T-helper 2 cell treated with Interferon-gamma antibody and Interleukin-4, amounts not matched to agents 100 ng/mL and 5 ng/mL, for 36 hours (primary cell): Measurements from ENCODE around the gene IL1RAPL1. TPM values are rescaled to one million over a fixed set of nuclear protein-coding genes. Genes with fewer than 3 reads are reported as not detected.

Experiments
- intact Hi-C: fragments of 100-400 bp; cut with micrococcal nuclease; formaldehyde crosslinking; loops from one replicate; pipeline ENCODE4 v1.15.1; 2023
- total RNA-seq: library from RNA; stranded (reverse); gene quantifications from 2 replicates; pipeline ENCODE4 v1.2.3, GENCODE V29; 2022

IL1RAPL1 gene
- total RNA-seq, 1 donor from 2014 or later: not detected

DNA sequence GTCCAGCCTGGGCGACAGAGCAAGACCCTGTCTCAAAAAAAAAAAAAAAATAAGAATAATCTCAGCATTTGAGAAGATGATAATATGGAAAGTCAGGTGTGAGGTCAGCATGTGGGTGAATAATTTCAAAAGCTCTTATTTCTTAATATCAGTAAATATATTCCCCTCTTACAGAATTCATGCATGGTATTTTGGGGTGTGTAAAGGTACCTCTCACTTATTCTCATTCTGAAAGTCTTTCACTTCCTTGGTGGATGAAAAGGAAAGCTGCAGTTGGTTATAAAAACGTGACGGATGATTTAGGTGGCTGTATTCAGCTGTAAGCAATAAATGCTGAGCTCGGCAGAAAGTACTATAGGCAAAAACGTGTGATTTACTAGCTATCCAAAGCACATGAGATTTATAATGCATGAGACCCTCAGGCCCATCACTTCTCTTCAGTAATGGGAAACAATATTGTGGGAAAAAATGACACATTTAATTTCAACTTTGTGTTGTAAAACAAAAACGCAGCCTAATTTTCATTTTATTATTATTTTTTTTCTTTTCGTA is 1275.0 kb downstream of the IL1RAPL1 start:
- intact Hi-C loops: no loop called here

DNA sequence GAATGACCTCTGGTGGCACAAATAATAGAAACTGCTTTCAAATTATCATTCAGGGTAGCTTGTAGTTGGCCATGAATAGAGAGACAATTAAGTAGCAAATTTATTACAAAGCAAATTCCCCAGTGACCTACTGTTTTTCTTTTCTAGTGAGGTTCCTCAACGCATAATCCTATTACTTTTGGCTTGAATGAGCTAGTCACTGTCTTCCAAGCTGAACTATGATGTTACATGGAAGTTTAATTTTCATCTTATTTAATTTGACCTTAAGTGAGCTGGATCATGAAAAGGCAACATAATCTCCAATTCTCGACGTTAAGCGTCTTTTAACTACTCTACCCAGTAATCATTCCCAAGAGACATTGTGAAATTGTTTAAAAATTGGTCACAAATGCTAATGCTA is 1280.7 kb downstream of the IL1RAPL1 start:
- intact Hi-C loops: no loop called here

DNA sequence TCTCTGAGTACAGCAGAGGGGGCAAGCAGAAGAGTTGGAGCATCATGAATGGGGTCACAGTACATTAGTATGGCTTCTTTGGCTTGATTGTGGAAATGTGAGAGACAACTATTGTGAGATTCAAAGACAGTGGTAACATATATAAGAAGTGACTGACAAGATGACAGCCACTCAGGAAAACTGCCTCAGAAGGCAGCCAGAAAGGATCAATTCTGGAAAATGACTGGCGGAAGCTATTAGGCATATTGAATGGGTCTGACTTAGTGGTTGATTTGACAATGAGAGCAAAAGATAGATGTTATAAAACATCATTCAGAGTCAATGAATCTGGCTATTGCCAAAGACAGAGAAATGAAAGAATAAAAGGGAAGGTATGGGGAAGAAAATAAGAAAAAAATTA is 1282.6 kb downstream of the IL1RAPL1 start:
- intact Hi-C loops: no loop called here

DNA sequence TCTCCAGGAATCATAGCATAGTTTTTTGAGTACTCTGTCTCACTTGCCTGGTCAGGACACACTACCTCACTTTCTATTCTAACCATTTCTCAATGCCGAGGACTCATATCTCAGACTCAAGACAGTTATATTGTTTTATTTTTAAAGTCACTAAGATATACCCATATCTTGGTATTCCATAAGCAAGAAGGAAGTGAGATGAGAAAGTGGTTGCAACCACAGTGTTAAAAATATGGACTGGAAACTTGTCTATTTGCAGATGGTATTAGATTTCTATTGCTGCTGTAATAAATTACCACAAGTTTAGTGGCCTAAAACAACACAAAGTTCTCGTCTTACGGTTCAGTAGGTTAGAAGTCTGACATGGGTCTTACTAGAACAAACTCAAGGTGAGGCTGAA is 1283.4 kb downstream of the IL1RAPL1 start:
- intact Hi-C loops: no loop called here

DNA sequence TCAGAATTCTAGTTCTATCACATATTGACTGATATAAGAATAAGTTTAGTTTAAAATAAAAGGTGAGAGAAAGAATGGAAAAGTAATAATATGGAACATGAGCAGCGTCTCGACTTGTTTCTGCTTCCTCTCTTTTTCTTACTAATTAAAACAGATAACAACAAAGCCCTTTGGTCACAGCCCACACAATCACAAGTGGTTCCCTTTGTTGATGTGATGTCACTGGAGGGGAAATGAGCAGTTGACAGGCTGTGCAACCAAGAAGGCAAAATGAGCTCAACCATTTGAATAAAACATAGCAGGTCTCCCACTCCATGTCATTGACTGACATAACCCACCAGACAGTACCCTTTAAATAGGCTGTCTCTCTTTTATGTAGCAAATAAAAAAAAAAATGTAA is 1285.6 kb downstream of the IL1RAPL1 start:
- intact Hi-C loops: no loop called here

DNA sequence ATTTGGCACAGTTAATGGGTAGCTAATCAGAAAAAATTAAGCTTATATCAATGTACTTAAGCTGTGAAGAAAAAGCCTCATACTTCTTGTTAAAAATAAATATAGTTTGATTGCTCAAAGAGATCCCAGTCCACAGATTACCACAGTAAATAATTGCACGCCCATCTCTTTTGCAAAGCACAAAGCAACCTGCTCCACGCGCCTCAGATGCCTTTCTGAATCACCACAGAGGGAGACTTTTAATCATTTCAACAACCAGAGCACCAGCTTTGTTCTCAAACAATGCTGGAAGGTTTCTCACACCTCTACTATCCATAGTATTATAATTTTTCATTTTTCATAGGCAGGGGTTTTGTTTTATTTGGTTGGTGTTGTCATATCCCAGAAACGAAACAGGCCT is 1289.5 kb downstream of the IL1RAPL1 start:
- intact Hi-C loops: no loop called here

DNA sequence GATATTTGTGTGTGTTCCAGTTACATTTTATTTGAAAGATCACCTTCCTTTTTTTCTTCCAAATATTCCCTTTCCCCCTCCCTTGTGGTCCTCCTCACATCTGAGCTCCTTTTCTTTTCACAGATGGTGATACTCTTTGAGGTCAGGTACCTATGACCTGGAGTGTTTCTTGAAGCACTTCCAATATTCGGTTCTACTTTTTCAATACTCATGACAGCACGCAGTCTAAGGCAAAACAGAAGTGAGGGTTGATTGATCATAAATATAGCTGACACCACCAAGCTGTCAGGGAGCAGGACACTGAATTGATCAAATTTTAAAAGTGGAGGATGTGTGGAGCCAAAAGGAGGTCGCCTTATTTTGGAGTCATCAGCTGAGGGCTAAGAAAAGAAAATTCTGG is 1293.7 kb downstream of the IL1RAPL1 start:
- intact Hi-C loops: no loop called here

DNA sequence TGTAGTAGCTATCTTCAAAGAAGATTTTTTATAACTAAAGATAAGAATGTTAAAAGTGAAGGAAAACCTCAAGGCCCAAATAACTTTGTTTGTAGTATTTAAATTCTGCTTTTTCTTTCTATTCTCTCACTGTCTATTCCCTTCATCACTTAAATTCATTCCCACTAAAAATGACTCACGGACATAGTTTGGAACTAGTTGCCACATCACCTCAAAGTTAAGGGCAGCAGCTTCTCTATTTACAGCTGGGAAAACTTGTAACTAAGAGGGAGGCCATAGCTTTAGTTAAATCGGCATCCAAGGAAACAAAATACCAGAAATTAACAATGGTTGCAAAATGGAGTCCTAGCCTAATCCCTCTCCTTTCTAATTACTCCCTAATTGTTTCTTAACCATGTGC is 1302.8 kb downstream of the IL1RAPL1 start:
- intact Hi-C loops: no loop called here

DNA sequence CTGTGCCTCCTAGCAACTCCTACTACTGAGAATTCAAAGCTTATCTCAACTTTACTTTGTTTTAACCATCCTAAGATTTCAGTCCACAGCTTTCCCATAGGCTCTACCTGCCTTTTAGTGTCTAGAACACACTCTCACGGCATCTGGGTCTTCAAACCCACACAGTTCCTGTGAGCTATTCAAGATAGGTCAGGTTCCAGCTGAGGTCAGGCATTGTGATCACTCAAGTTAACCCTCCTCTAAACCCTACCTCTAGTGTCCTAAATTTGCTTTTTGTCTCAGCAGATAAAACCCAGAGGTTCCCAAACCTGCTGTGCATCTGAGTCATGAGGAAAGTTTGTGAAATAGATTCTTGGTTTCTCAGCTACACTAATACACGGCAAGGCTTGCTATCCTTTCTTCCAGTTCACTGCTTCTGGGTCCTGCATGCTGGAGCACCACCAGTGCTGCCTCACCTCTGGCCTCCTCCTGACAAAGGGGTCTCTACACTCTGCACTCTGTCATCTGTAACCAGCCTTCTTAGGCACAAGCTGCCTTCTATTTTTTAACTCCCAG is 1303.5 kb downstream of the IL1RAPL1 start:
- intact Hi-C loops: no loop called here

DNA sequence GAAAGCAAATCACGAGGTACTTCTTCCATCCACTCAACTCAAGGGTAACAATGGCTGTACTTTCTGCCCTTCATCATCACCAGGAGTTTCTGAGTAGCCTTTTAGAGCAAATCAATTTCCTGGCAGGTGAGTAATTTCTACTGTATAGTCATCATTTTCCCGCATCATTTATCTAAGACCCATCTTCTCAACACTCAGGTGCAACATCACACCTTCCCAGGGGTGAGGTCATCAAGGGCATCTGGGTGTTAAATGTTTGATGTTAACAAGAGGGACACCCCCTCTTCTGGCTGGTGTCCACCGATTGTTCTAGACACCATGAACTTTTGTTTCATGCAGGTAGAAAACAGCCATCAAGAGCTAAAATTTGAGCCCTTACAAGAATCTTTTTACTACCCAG is 1314.8 kb downstream of the IL1RAPL1 start:
- intact Hi-C loops: no loop called here

DNA sequence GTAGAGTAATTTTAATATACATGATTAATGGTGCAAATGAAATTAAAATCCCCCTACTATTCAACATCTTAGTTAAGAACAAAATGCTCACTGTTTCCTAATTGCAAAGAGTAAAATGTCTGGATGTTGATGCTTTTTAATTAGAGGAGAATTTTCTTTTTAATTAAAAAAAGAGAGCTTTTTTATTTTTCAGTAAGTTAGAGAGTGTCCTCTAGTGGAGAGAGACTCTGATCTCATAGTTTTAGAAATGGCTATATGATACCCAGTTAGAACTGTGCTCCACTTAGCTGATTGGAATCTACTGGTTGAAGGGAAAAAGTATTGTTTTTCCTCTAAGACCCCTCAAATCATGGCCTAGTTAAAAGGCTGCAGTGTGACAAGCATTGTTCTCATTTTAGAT is 1316.1 kb downstream of the IL1RAPL1 start:
- intact Hi-C loops: no loop called here

DNA sequence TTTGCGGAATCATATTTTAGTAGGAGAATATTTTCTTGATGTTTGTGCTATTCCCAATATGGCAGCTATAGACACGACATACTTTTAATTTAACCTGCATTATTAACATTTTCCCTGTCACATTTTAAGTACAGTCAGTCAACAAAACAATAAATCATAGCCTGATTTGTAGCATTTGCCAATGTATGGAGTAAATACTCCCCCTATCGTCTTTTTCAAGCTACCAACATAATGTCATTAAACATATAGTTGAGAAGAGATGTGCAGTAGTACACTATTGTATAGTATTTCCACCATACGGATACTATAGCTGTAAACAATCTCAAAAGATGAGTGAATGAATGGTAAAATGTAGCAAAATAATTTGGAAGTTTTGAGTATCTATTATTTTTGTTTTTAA is 1324.4 kb downstream of the IL1RAPL1 start:
- intact Hi-C loops: no loop called here

DNA sequence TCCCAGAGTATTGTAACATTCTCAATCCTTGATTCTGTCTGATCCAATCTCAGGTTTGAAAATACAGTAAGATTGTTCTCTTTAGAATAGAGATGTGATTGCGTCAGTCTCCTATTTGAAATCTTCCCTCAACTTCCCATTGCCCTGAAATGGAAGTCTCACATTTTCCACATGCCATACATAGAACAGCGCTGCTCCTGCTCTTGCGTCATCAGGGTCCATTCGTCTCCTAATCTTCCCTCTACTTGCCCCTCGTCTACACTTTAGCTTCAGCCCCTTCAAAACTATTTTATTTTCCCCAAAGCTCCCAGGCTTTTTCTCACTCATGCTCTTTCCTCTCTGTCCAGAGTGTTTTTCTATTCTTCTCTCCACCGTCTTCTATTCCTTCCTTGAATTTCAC is 1326.4 kb downstream of the IL1RAPL1 start:
- intact Hi-C loops: no loop called here

DNA sequence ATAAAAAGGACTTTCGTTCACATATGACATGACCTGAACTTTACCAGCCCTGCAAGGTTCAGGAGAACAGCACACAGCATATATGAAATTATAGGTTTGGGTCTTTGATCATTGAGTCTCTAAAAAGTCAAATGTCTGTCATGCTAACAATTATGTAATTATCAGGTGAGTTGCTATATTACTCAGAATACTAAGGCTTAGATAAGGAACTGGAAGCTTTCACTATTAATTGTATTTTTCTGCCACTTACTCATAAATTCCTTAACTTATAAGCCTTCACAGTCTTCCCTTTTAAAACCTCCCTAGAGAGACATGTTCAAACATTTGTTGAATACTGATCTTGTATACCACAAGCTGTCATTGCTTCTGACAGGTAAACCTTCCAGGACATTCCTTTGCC is 1335.4 kb downstream of the IL1RAPL1 start:
- intact Hi-C loops: no loop called here

DNA sequence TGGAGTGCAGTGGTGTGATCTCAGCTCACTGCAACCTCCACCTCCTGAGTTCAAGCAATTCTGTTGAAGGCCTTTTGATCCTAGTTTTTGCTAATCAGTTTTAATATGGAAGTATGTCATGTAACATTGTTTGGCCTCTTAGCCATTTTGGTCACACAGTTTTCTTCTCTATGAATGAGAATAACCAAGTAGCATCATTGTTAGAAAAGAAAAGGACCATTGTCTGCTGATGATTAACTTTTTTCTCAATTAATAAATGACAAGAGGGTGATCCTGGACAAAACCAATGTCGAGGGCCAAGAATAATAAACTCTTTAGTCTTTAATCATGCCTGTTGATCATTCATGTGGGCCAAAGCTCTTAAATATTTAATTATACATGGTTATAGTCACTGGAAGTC is 1338.8 kb downstream of the IL1RAPL1 start:
- intact Hi-C loops: no loop called here

DNA sequence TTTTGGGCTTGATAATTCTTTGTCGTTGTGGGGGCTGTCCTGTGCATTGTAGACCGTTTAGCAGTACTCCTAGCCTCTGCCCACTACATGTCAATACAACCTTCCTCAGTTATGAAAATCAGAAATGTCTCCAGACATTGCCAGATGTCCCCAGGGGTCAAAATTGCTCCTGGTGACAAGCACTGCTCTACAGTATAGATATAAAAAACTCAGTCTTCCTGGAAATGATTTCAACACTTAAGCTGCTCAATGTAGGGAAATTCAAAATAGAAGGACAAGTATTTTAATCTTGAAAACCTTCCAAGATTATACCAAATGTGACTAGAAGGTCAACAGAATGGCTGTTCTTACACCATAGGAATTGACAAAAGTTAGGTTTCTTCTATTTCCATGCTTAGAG is 1339.4 kb downstream of the IL1RAPL1 start:
- intact Hi-C loops: no loop called here

DNA sequence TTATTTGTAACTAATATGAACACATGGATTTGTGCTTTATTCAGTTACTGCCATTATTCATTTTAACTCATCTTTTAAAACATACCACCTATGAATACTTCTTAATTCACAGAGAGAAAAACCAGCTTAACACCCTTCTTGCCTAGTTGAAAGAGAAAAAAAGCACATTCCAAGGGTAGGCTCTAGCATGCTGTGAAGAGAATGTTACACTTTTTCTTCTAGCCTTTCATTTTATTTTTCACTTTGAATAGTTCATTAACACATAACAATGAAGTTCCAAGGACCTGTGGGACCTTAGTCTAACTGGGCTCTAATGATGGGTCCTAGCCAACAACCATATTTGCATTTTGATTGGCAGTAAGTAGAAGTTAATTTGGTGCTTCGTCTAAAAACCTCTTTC is 1348.2 kb downstream of the IL1RAPL1 start:
- intact Hi-C loops: no loop called here

DNA sequence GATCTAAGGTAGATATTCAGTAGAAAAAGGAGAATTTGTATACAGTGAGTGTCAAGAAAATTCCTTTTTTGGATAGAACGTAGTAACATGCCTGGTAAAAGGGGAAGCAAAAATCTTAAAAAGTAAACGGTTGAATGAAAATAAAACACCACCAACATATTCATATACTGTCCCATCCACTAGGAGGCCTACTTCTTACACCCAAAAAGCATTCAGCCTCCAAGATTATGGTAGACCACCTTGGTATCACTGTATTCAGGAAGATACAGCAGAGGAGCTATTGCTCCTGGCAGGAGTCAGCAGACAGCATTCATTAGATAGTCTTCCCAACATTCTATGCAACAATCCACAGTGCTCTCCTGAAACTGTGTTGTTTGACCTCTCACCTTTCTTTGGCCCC is 1353.5 kb downstream of the IL1RAPL1 start:
- intact Hi-C loops: no loop called here

DNA sequence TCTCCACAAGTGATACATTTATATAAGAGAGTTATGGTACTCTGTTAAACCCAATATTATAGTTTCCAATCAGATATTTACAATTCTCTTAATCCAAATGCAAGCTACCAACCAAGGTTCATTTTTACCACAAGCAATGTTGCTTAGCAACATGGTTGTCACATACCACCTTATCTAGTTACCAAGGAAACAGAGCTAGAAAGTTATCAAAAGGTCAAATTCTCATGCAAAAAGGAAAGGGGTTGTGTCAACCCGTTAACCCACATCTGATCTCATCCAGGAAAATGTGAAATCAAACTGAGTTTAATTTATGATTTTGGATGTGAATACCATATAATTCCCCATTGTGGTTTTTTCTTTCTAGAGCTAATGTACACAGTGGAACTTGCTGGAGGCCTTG is 1354.0 kb downstream of the IL1RAPL1 start:
- intact Hi-C loops: no loop called here

DNA sequence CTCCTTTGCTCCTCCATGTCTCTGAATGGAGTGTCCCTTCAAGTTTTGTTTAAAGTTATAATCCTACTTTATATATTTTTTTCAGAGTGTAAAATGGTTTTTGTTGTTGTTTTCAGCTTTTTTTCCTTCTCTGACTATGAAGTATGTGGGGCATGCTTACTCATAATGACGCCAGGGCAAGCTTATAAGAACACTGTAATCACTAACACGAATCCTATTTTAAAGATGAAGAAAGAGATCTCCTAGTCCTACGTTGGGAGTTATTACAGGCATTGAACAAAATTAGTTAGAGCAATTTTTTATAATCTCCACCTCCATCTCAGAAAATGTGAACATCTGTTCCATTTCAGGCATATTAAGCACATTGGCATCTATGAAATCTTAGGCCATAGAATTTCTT is 1360.0 kb downstream of the IL1RAPL1 start:
- intact Hi-C loops: no loop called here

DNA sequence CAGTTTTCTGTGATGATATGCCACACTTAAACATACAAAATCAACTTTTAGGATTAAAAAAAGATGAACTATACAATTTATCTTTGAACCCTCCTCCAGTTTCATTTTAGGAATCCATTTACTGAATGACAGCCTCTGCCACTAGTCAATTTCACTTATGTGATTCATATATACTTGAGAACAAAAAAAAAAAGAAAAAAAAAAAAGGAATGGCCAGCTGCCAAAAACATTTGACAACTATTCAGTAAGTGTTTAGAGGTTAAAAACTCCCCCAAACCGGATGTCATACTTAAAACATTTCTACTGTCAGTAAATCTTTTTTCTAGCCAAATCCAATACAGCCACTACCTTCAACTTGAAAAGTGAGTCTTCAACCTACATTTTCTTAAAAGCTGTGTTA is 1361.4 kb downstream of the IL1RAPL1 start:
- intact Hi-C loops: no loop called here

DNA sequence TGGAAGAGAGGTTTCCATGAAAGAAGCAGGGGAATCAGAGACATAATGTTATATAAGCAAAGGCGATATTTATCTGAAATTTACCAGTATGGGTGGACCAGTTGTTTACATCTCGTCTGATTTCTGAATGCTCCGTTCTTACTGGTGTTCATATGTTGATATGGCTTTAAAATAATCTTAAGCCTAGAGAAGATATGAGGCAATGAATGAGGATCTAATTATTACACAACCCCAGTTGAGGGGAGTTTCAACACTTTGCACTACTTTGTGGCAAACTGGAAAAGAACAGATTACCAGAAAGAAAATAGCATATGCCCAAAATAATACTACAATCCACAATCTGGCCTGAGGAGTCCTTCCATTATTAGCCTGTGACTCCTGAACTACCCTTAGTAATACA is 1364.8 kb downstream of the IL1RAPL1 start:
- intact Hi-C loops: no loop called here

DNA sequence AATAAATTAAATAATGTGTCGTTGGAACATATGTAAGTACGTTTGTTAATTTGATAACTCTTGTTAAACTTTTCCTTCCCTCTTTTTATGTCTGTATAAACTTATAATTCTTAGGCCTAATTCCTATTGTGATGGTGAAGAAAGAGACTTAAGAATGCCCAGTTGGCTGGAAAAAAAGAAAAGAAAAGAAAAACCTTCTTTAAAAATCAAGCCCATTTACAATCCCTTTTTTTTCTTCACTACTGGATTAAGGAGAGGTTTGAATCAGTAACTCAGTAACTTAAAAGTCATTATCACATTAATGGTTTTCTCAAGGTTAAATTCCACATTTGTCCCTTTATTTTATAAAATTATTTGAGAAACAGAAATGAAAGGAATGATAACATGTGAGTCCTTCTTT is 1374.8 kb downstream of the IL1RAPL1 start:
- intact Hi-C loops: no loop called here

DNA sequence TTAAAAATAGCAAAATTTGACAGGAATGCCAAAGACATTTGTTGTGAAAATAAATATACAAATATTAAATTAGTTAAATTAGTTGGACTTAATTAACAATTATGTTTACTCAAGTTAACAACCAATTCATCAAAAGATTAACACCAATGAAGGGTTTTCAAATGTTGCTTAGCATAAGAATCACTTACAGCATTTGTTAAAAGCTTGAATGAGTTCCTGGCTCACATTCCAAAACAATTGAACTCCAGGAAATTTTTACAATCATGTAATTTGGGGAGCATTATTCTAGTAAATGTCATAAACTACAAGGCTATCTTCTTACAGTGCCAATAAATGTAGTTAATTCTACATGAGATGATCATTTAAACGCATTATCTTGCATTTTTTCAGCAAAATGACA is 1378.4 kb downstream of the IL1RAPL1 start:
- intact Hi-C loops: no loop called here
